Endothelial cell (in vitro differentiated cells): Measurements from ENCODE around the gene SEC14L1. TPM values are rescaled to one million over a fixed set of nuclear protein-coding genes. Genes with fewer than 3 reads are reported as not detected.

Experiments used
- DNase-seq: peaks from one replicate; pipeline ENCODE4 v3.0.0; 2021; ENCODE audit warnings: low spot score
- H3K27ac Mint-ChIP-seq: one replicate; pipeline ENCODE4 v1.8.0; 2021; ENCODE audit warnings: mixed read lengths, inconsistent platforms; ENCODE audit not compliant: unreplicated experiment
- H3K27me3 Mint-ChIP-seq: one replicate; pipeline ENCODE4 v1.8.0; 2021; ENCODE audit warnings: mild to moderate bottlenecking, moderate library complexity, mixed read lengths, inconsistent platforms; ENCODE audit not compliant: unreplicated experiment
- H3K36me3 Mint-ChIP-seq: one replicate; pipeline ENCODE4 v1.8.0; 2021; ENCODE audit warnings: mild to moderate bottlenecking, low read depth, mixed read lengths, inconsistent platforms; ENCODE audit not compliant: unreplicated experiment
- H3K4me1 Mint-ChIP-seq: one replicate; pipeline ENCODE4 v1.8.0; 2021; ENCODE audit warnings: mild to moderate bottlenecking, mixed read lengths, inconsistent platforms; ENCODE audit not compliant: unreplicated experiment
- H3K4me3 Mint-ChIP-seq: one replicate; pipeline ENCODE4 v1.8.0; 2021; ENCODE audit warnings: mild to moderate bottlenecking, mixed read lengths, inconsistent platforms; ENCODE audit not compliant: unreplicated experiment
- H3K9me3 Mint-ChIP-seq: one replicate; pipeline ENCODE4 v1.8.0; 2021; ENCODE audit warnings: mixed read lengths, inconsistent platforms; ENCODE audit not compliant: unreplicated experiment
- CTCF ChIP-seq: fragments of 200-600 bp; sonication (generic); IDR thresholded peaks from one replicate; pipeline ENCODE4 v1.5.0; 2021; ENCODE audit warnings: antibody characterized with exemption; ENCODE audit not compliant: unreplicated experiment
- total RNA-seq: library from RNA; stranded (reverse); fragmentation: NEBNext Ultra II Directional; extraction: Animal tissue kit (Norgen Biotek cat#: 25700); gene quantifications from one replicate; pipeline ENCODE4 v1.2.1, GENCODE V29; 2021; ENCODE audit not compliant: unreplicated experiment

SEC14L1 gene
- total RNA-seq, 1 donor from 2014 or later, result 315 TPM

- H3K27me3 Mint-ChIP-seq, result peaks cover 6% of the 10 kb centered on the region
- peak overlapping the region; percentile 57 for H3K4me3 Mint-ChIP-seq
- no peak overlapping the region for H3K27ac Mint-ChIP-seq
- no peak for TF ChIP-seq CTCF
- H3K9me3 Mint-ChIP-seq, result no peaks in the 10 kb centered on the region
- peaks cover 72% of the 10 kb centered on the region for H3K4me1 Mint-ChIP-seq
- peaks cover 65% of the 10 kb centered on the region for H3K36me3 Mint-ChIP-seq
- no peak for DNase-seq
Observed at GRCh38 chr17:77145224-77145611, 4.4 kb downstream of the SEC14L1 start.

- no peak for TF ChIP-seq CTCF
- Mint-ChIP-seq H3K4me3 (peak overlapping the region; percentile 57), H3K9me3 (no peaks in the 10 kb centered on the region), H3K27me3 (peaks cover 6% of the 10 kb centered on the region), H3K4me1 (peaks cover 78% of the 10 kb centered on the region), H3K27ac (no peak overlapping the region), H3K36me3 (peaks cover 69% of the 10 kb centered on the region)
- DNase-seq, result no peak
Observed at GRCh38 chr17:77145612-77146245, 5.0 kb downstream of the SEC14L1 start.

- no peaks in the 10 kb centered on the region for H3K9me3 Mint-ChIP-seq
- peaks cover 6% of the 10 kb centered on the region for H3K27me3 Mint-ChIP-seq
- H3K4me3 Mint-ChIP-seq, result peak overlapping the region; percentile 53
- H3K27ac Mint-ChIP-seq, result no peak overlapping the region
- H3K4me1 Mint-ChIP-seq, result peaks cover 81% of the 10 kb centered on the region
- no peak for TF ChIP-seq CTCF
- no peak for DNase-seq
- H3K36me3 Mint-ChIP-seq, result peaks cover 73% of the 10 kb centered on the region
Observed at GRCh38 chr17:77146246-77146632, 5.5 kb downstream of the SEC14L1 start.

- peaks cover 6% of the 10 kb centered on the region for H3K27me3 Mint-ChIP-seq
- peaks cover 76% of the 10 kb centered on the region for H3K4me1 Mint-ChIP-seq
- H3K36me3 Mint-ChIP-seq, result peaks cover 68% of the 10 kb centered on the region
- no peak for DNase-seq
- TF ChIP-seq CTCF, result no peak
- no peaks in the 10 kb centered on the region for H3K9me3 Mint-ChIP-seq
- no peak overlapping the region for H3K27ac Mint-ChIP-seq
- peak overlapping the region; percentile 24 for H3K4me3 Mint-ChIP-seq
Observed at GRCh38 chr17:77146882-77147281, 6.1 kb downstream of the SEC14L1 start.

- TF ChIP-seq CTCF, result no peak
- Mint-ChIP-seq H3K27ac (no peak overlapping the region), H3K9me3 (no peaks in the 10 kb centered on the region), H3K36me3 (peaks cover 66% of the 10 kb centered on the region), H3K27me3 (peaks cover 6% of the 10 kb centered on the region), H3K4me3 (peak overlapping the region; percentile 59), H3K4me1 (peaks cover 74% of the 10 kb centered on the region)
- DNase-seq, result no peak
Observed at GRCh38 chr17:77147357-77147801, 6.6 kb downstream of the SEC14L1 start.
